ENCODE data around the gene NXT1. TPM values are rescaled to one million over a fixed set of nuclear protein-coding genes. Genes with fewer than 3 reads are reported as not detected.
A peak's percentile ranks its signal among the peaks of the same experiment; 100 is the strongest.

NXT1 gene
- total and polyA plus RNA-seq, 10 donors, result 14.6 to 37.4 (median 26.5) TPM

- TF ChIP-seq POLR2AphosphoS5 (IDR thresholded peaks at IDR 0.05) (no peak), CTCF (IDR thresholded peaks at IDR 0.05 in 8 of 11, conservative IDR thresholded peaks at IDR 0.05 in 3 of 11) (no peak), POLR2A (IDR thresholded peaks at IDR 0.05) (no peak)
- H3K9me3 ChIP-seq, result no peaks in the 10 kb centered on the region
- WGBS, 5 donors, result 79 to 91% (median 85%) methylated on average over 5 of the region's 5 CpGs
- no peak overlapping the region for H3K27ac ChIP-seq
- peaks cover 0 to 100% (median 55%) of the 10 kb centered on the region in 6 donors for H3K36me3 ChIP-seq
- no peak for DNase-seq
- H3K27me3 ChIP-seq (replicated peaks in 1 of 7), result no peaks in the 10 kb centered on the region
- H3K4me1 ChIP-seq, result peaks cover 0 to 6% (median 0%) of the 10 kb centered on the region in 6 donors
- H3K4me3 ChIP-seq, result no peak overlapping the region
- intact Hi-C loops (cut with DNase I; ENCODE audit: low total_unique reads), result no loop called here
These were observed 25.2 kb downstream of the NXT1 start for GRCh38 chr20:23375827-23376226.

- peaks cover 0 to under 1% (median 0%) of the 10 kb centered on the region in 6 donors for H3K4me1 ChIP-seq
- H3K36me3 ChIP-seq, result peaks cover 0 to 98% (median 29%) of the 10 kb centered on the region in 6 donors
- H3K9me3 ChIP-seq, result no peaks in the 10 kb centered on the region
- no peak for DNase-seq
- no peak overlapping the region for H3K4me3 ChIP-seq
- intact Hi-C loops (cut with DNase I; ENCODE audit: low total_unique reads), result no loop called here
- no peaks in the 10 kb centered on the region for H3K27me3 ChIP-seq (replicated peaks in 1 of 7)
- TF ChIP-seq POLR2AphosphoS5 (IDR thresholded peaks at IDR 0.05) (no peak), POLR2A (IDR thresholded peaks at IDR 0.05) (no peak), CTCF (IDR thresholded peaks at IDR 0.05 in 8 of 11, conservative IDR thresholded peaks at IDR 0.05 in 3 of 11) (no peak)
- no peak overlapping the region for H3K27ac ChIP-seq
These were observed 29.2 kb downstream of the NXT1 start for GRCh38 chr20:23379772-23380171.

- H3K27ac ChIP-seq, result no peak overlapping the region
- H3K9me3 ChIP-seq, result no peaks in the 10 kb centered on the region
- H3K4me1 ChIP-seq, result no peaks in the 10 kb centered on the region
- H3K4me3 ChIP-seq, result no peak overlapping the region
- DNase-seq, result no peak
- peaks cover 0 to 84% (median 22%) of the 10 kb centered on the region in 6 donors for H3K36me3 ChIP-seq
- no peak for TF ChIP-seq POLR2AphosphoS5 (IDR thresholded peaks at IDR 0.05)
- TF ChIP-seq CTCF (IDR thresholded peaks at IDR 0.05 in 8 of 11, conservative IDR thresholded peaks at IDR 0.05 in 3 of 11), result no peak
- TF ChIP-seq POLR2A (IDR thresholded peaks at IDR 0.05), result no peak
- intact Hi-C loops (cut with DNase I; ENCODE audit: low total_unique reads), result no loop called here
- no peaks in the 10 kb centered on the region for H3K27me3 ChIP-seq (replicated peaks in 1 of 7)
These were observed 31.3 kb downstream of the NXT1 start for GRCh38 chr20:23381876-23382275.

GRCh38 chr20:23386304-23387117, 35.9 kb downstream of the NXT1 start:
- Histone ChIP-seq H3K9me3 (no peaks in the 10 kb centered on the region), H3K4me3 (no peak overlapping the region), H3K27ac (peak overlapping the region in 6 of 8 donors; percentile 11 to 60 (median 39)), H3K4me1 (no peaks in the 10 kb centered on the region), H3K36me3 (peaks cover 0 to 81% (median 15%) of the 10 kb centered on the region in 6 donors), H3K27me3 (replicated peaks in 1 of 7) (no peaks in the 10 kb centered on the region)
- no peak for TF ChIP-seq CTCF (IDR thresholded peaks at IDR 0.05 in 8 of 11, conservative IDR thresholded peaks at IDR 0.05 in 3 of 11)
- no peak for TF ChIP-seq POLR2A (IDR thresholded peaks at IDR 0.05)
- TF ChIP-seq POLR2AphosphoS5 (IDR thresholded peaks at IDR 0.05), result no peak
- intact Hi-C loops (cut with DNase I; ENCODE audit: low total_unique reads), result no loop called here
- WGBS, 5 donors, result 65 to 82% (median 70%) methylated on average over 6 of the region's 6 CpGs
- DNase-seq, result no peak
